T-helper 17 cell (primary cell): ENCODE results near the gene SIN3B. TPM values are rescaled to one million over a fixed set of nuclear protein-coding genes. Genes with fewer than 3 reads are reported as not detected.

Experiments used
- ATAC-seq: fragments of 150-1000 bp; cut with Tn5 transposase; 2 replicates; pipeline ENCODE4 v1.10.0; 2021; ENCODE audit warnings: mild to moderate bottlenecking, moderate library complexity
- DNase-seq, 3 donors: peaks; one replicate each; pipeline versions ENCODE4 v3.0.0 to v3.0.0-alpha.2; 2020 to 2021
- H3K9me3 ChIP-seq: one replicate; pipeline ENCODE4 v1.7.0; 2013; ENCODE audit warnings: low read length, mild to moderate bottlenecking; ENCODE audit not compliant: control insufficient read depth, poor library complexity, severe bottlenecking
- H3K27ac Mint-ChIP-seq: one replicate; pipeline ENCODE4 v1.8.0; 2022; ENCODE audit warnings: mild to moderate bottlenecking, moderate library complexity, mixed read lengths
- H3K27me3 Mint-ChIP-seq: one replicate; pipeline ENCODE4 v1.8.0; 2022; ENCODE audit warnings: mixed read lengths
- H3K36me3 Mint-ChIP-seq: one replicate; pipeline ENCODE4 v1.8.0; 2022; ENCODE audit warnings: low read depth, mixed read lengths
- H3K4me1 Mint-ChIP-seq: one replicate; pipeline ENCODE4 v1.8.0; 2022; ENCODE audit warnings: mild to moderate bottlenecking, mixed read lengths
- H3K4me3 Mint-ChIP-seq: one replicate; pipeline ENCODE4 v1.8.0; 2022; ENCODE audit warnings: mild to moderate bottlenecking, moderate library complexity, mixed read lengths
- total RNA-seq, 4 donors: library from RNA in 2 of 4; stranded (reverse) in 2 of 4; gene quantifications; one replicate each; pipeline ENCODE4 v1.2.3 and lab custom pipeline; 2022 to 2026

The SIN3B gene
- total RNA-seq, 2 donors from 2014 or later, result 61.1 to 69.4 TPM

DNA sequence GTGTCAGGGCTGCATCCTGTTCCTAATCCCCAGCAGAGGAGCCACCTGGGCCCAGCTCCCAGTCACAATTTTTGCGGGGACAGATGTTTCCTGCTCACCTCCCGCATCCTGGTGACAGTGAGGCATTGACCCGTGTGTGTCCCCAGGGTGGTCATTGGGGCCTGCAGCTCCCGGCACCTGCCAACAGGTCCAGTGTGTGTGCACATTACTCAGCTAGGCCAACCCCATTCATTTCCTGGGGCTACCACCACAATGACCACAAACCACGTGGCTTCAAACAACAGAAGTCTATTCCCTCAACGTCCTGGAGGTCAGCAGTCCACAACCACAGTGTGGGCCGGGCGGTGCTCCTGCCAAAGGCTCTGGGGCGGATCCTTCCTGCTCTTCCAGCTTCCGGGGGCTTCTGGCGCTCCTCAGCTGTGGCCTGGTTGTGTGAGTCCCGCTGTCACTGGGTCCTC, 47.7 kb downstream of the SIN3B start:
- peaks cover 3% of the 10 kb centered on the region for H3K4me1 Mint-ChIP-seq
- H3K27me3 Mint-ChIP-seq, result no peaks in the 10 kb centered on the region
- peaks cover 8% of the 10 kb centered on the region for H3K36me3 Mint-ChIP-seq

DNA sequence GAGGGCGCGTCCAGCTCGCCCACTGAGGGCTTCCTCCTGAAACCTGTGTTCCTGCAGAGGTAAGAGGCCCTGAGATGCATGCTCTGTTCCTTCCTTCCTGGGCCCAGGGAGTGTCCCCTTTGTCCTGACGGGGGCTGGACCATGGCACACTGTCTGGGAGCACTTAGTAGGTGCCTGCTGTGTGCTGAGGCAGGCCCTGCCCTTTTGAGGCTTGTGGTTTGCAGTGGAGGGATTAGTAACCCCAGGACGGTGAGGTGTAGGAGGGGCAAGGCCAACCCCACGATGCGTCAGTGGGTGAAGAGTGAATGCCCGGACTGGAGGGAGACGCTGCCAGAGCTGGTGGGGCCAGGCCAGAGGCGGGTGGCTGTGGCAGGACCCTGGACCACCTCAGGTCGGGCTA, 48.4 kb downstream of the SIN3B start:
- DNase-seq (no peak), ATAC-seq (no peak)
- Mint-ChIP-seq H3K27me3 (no peaks in the 10 kb centered on the region), H3K4me1 (peaks cover 3% of the 10 kb centered on the region), H3K4me3 (no peak overlapping the region), H3K27ac (no peak overlapping the region), H3K36me3 (peaks cover 8% of the 10 kb centered on the region)
- H3K9me3 ChIP-seq, result peaks cover 6% of the 10 kb centered on the region

More for the DNA sequence above, 47.7 kb downstream of the SIN3B start:
- ATAC-seq, result no peak
- no peak overlapping the region for H3K27ac Mint-ChIP-seq
- DNase-seq, result no peak
- H3K4me3 Mint-ChIP-seq, result no peak overlapping the region
- peaks cover 6% of the 10 kb centered on the region for H3K9me3 ChIP-seq

DNA sequence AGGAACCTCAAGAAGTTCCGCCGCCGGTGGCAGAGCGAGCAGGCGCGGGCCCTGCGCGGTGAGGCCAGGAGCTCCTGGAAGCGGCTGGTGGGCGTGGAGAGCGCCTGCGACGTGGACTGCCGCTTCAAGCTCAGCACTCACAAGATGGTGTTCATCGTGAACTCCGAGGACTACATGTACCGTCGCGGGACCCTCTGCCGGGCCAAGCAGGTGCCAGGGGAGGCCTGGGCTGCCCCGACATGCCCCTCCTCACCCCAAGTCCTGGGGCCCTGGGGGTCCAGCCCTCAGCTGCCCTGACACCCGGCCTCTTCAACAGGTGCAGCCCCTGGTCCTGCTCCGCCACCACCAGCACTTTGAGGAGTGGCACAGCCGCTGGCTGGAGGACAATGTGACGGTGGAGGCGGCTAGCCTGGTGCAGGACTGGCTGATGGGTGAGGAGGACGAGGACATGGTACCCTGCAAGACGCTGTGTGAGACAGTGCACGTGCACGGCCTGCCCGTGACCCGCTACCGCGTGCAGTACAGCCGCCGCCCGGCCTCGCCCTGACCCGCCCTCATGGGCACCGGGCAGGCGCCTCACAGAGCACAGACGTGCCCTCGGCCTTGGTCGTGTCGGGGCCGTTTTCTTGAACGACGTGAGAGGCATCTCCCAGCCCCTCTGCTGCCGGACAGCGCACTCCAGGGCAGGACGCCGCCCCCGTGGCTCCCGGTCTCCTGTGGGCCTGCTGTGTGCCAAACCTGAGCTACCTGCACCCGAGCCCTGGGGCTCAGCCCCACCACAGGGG, 49.2 kb downstream of the SIN3B start:
- H3K4me1 Mint-ChIP-seq, result peaks cover 3% of the 10 kb centered on the region
- no peak overlapping the region for H3K4me3 Mint-ChIP-seq
- DNase-seq (no peak), ATAC-seq (no peak)
- peaks cover 6% of the 10 kb centered on the region for H3K9me3 ChIP-seq
- peaks cover 8% of the 10 kb centered on the region for H3K36me3 Mint-ChIP-seq
- no peaks in the 10 kb centered on the region for H3K27me3 Mint-ChIP-seq
- H3K27ac Mint-ChIP-seq, result no peak overlapping the region

DNA sequence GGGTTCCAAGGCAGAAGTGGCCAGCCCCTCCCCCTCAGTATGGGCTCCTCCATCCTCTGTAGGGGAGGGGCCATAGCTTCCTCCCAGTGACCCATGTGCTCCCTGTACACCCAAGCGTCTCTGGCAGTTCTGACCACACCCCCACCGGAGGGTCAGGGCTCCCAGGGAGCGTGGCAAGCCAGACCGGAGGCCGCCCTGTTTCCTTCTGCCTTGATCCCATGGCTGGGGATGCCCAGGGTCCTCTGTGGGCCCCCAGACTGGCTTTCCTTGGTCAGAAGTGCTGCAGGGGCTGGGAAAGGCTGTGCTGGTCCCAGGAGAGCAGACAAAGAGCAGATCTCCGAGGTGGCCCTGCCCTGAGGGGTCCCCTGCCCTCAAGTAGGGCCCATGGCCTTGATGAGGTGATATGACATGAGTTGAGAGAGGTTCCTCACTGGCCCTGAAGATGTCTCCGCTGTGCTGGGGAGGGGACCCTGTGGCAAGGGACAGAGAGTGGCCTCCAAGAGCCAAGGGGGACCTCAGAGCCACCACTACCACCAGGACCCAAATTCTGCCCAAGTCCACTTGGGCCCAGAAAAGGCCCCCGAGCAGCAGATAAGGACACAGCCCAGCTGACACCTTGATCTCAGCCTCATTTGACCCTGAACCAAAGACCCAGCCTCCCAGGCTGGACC, 51.8 kb downstream of the SIN3B start:
- Mint-ChIP-seq H3K4me1 (peaks cover 3% of the 10 kb centered on the region), H3K27me3 (no peaks in the 10 kb centered on the region), H3K27ac (no peak overlapping the region), H3K36me3 (peaks cover 4% of the 10 kb centered on the region), H3K4me3 (no peak overlapping the region)
- peaks cover 6% of the 10 kb centered on the region for H3K9me3 ChIP-seq
- ATAC-seq (no peak), DNase-seq (no peak)

DNA sequence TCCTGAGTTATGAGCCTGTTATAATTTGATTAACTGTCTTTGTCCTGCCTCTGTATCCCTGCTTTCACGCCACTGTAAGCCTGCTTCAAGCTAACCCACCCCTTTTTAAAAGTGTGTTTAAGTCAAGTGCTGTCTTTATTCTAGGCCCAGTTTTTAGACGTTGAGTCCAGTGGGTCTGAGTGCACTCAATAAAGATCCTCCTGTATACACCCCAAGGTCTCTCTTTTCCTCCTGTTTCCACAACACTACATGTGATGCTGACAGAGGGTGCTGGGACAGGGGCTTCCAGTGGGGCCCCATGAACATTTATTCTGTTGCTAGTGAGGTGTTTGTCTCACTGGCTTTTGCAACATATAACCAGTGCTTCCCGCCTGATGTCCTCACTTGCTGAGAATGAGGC, 52.9 kb downstream of the SIN3B start:
- H3K27me3 Mint-ChIP-seq, result no peaks in the 10 kb centered on the region
- H3K4me1 Mint-ChIP-seq, result peaks cover 1% of the 10 kb centered on the region
- H3K36me3 Mint-ChIP-seq, result peaks cover 4% of the 10 kb centered on the region
- DNase-seq (no peak), ATAC-seq (no peak)
- peaks cover 6% of the 10 kb centered on the region for H3K9me3 ChIP-seq
- H3K4me3 Mint-ChIP-seq, result no peak overlapping the region
- H3K27ac Mint-ChIP-seq, result no peak overlapping the region

DNA sequence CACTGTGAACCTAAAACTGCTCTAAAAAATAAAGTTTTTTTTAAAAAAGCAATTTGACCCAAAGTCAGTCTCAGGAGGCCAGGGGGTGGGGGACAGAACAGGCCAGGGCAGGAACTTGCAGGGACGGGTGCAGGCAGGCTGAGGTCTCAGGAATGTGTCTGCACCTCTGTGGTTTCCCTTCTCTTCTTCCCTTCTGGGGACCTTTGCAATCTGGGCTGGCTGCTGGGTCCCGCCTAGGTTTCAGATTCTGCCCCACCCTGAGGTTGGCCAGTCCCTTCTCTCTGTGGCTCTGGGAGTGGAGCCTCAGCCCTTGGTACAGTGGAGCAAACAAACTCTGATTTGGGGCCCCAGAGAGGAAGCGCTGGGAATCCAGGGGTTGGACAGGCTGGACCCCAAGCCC, 54.3 kb downstream of the SIN3B start:
- H3K9me3 ChIP-seq, result peaks cover 6% of the 10 kb centered on the region
- H3K36me3 Mint-ChIP-seq, result peaks cover 4% of the 10 kb centered on the region
- H3K27me3 Mint-ChIP-seq, result no peaks in the 10 kb centered on the region
- ATAC-seq, result no peak
- no peak overlapping the region for H3K27ac Mint-ChIP-seq
- no peak overlapping the region for H3K4me3 Mint-ChIP-seq
- no peak for DNase-seq
- H3K4me1 Mint-ChIP-seq, result peaks cover 2% of the 10 kb centered on the region

DNA sequence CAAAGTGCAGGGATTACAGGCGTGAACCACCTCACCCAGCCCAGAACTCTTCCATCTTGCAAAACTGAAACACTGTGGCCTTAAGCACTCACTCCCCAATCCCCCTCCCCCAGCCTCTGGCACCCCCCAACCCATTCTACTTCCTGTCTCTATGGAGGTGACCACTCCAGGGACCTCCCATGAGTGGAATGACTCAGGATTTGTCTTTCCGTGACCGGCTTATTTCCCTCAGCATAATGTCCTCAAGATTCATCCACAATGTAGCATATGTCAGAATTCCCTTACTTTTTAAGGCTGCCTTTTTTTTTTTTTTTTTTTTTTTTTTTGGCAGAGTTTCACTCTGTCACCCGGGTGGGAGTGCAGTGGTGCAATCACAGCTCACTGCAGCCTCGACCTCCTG, 56.0 kb downstream of the SIN3B start:
- ATAC-seq, result no peak
- H3K4me1 Mint-ChIP-seq, result peaks cover 2% of the 10 kb centered on the region

DNA sequence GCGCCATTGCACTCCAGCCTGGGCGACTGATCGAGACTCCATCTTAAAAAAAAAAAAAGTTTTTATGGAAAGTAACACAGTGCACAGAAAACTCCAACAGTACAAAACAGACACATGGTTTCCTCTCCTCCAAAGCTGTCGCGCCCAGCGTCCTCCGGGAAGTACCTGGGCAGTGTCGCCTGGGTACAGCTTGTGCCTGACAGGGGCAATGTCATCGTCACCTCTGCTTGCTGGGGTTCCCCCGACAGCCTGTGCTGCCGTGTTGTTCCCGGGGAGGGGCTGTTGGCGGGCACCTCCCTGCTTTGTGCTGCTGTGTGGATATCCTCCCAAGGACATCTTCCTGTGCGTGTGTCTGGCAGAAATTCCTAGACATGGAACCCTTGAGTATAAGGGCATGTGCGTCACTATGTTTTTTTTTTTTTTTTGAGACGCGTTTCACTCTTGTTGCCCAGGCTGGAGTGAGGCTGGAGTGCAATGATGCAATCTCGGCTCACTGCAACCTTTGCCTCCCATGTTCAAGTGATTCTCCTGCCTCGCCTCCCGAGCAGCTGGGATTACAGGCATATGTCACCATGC, 57.2 kb downstream of the SIN3B start:
- peaks cover 2% of the 10 kb centered on the region for H3K4me1 Mint-ChIP-seq
- no peak overlapping the region for H3K4me3 Mint-ChIP-seq
- H3K27ac Mint-ChIP-seq, result no peak overlapping the region
- no peaks in the 10 kb centered on the region for H3K36me3 Mint-ChIP-seq
- H3K27me3 Mint-ChIP-seq, result no peaks in the 10 kb centered on the region
- ATAC-seq, result no peak
- H3K9me3 ChIP-seq, result peaks cover 2% of the 10 kb centered on the region
- DNase-seq, result no peak

More for the DNA sequence above, 56.0 kb downstream of the SIN3B start:
- no peak for DNase-seq
- Mint-ChIP-seq H3K4me3 (no peak overlapping the region), H3K36me3 (peaks cover 2% of the 10 kb centered on the region), H3K27ac (no peak overlapping the region), H3K27me3 (no peaks in the 10 kb centered on the region)
- H3K9me3 ChIP-seq, result peaks cover 6% of the 10 kb centered on the region

DNA sequence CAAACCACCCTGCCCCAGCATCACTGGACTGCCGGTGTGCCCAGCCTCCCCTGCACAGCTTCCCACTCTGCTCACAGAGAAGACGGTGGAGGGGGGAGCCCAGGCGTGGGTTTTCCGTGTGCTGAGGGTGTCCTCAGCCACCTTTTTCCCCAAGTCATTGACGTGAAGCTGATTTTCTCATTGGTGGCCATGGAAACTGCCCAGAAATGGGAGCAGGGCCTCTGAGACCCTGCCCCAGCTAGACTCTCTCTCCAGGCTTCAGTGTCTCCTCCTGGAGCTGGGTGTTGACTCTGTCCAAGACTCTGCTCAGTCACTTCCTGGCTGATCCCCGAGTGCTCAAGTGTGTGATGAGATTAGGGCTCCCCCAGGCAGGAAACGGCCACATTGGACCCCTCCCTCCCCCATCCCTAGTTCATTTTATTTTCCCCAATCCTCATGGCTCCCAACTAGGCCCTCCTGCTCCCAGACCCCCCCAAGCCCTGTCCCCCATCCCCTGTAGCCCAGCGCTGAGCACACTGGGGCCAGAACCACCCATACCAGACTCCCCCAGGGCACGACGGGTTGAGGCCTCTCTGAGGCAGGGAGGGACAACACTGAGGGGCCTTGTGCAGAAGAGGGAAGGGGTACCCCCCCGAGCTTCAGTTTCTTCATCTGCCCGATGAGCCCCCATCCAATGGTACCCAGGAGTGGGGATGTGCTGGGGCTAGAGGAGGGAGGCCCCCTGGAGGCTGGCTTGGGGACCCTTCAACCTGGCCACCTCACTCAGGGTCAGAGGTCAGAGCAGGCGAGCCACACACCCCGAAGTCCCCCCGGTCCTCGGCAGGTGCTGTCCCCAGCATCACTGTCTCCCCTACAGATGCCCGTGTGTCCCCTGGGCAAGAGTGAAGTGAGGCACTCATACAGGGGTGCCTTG, 58.4 kb downstream of the SIN3B start:
- DNase-seq (no peak), ATAC-seq (no peak)
- no peaks in the 10 kb centered on the region for H3K9me3 ChIP-seq
- no peak overlapping the region for H3K4me3 Mint-ChIP-seq
- H3K27ac Mint-ChIP-seq, result no peak overlapping the region
- H3K27me3 Mint-ChIP-seq, result no peaks in the 10 kb centered on the region
- peaks cover 2% of the 10 kb centered on the region for H3K4me1 Mint-ChIP-seq
- no peaks in the 10 kb centered on the region for H3K36me3 Mint-ChIP-seq

DNA sequence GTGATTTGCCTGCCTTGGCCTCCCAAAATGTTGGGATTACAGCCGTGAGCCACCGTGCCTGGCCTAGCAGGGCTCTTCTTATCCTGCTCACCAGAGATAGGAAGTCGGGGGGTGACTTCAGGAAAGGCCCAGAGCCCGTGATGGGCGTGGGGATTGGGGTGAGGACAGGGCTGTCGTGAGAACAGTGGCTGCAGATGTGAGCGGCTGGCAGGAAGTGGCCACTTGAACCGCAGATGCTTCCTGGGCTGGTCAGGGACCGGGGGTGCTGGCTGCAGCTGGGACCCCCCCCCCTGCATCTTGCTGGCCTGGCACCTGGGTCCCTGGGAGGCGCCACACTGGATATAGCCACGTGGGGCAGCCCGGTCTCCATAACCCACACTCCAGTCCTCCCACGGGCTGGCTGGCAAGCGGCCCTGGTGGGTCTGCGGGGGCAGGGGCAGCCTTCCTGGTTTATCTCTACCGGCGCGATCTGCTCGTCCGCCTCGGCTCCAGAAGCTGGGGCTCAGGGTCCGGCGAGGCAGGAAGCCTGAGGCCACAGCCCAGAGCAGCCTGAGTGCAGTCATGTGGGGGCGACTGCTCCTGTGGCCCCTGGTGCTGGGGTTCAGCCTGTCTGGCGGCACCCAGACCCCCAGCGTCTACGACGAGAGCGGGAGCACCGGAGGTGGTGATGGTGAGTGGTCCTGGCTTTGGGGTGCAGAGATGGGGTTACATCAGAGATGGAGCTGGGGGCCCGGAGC, 59.6 kb downstream of the SIN3B start, which contains the start of gene F2RL3:
TSS of gene F2RL3 (plus strand) at position 371 of the 737 bp plus-strand sequence. CDS start at position 562, 191 bp downstream.
- no peak for ATAC-seq
- Mint-ChIP-seq H3K27me3 (no peaks in the 10 kb centered on the region), H3K27ac (no peak within 1 kb of the TSS), H3K36me3 (no peaks in the 10 kb centered on the region), H3K4me3 (peak within 1 kb of the TSS; percentile 12), H3K4me1 (peaks cover 7% of the 10 kb centered on the region)
- no peak for DNase-seq
- H3K9me3 ChIP-seq, result no peaks in the 10 kb centered on the region

DNA sequence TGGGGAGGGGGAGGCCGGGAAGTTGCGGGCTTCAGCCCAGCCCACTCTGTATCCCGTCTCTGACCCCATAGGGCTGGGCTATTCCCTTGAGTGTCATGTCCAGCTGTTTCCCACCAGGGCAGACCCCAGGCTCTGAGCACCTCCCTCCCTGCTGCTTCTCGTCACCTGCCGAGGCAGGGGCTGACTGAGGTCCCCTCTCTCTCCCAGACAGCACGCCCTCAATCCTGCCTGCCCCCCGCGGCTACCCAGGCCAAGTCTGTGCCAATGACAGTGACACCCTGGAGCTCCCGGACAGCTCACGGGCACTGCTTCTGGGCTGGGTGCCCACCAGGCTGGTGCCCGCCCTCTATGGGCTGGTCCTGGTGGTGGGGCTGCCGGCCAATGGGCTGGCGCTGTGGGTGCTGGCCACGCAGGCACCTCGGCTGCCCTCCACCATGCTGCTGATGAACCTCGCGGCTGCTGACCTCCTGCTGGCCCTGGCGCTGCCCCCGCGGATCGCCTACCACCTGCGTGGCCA, 60.2 kb downstream of the SIN3B start:
- Mint-ChIP-seq H3K4me3 (no peak overlapping the region), H3K4me1 (peaks cover 7% of the 10 kb centered on the region), H3K27me3 (no peaks in the 10 kb centered on the region), H3K36me3 (no peaks in the 10 kb centered on the region), H3K27ac (no peak overlapping the region)
- DNase-seq (no peak), ATAC-seq (no peak)
- H3K9me3 ChIP-seq, result no peaks in the 10 kb centered on the region

DNA sequence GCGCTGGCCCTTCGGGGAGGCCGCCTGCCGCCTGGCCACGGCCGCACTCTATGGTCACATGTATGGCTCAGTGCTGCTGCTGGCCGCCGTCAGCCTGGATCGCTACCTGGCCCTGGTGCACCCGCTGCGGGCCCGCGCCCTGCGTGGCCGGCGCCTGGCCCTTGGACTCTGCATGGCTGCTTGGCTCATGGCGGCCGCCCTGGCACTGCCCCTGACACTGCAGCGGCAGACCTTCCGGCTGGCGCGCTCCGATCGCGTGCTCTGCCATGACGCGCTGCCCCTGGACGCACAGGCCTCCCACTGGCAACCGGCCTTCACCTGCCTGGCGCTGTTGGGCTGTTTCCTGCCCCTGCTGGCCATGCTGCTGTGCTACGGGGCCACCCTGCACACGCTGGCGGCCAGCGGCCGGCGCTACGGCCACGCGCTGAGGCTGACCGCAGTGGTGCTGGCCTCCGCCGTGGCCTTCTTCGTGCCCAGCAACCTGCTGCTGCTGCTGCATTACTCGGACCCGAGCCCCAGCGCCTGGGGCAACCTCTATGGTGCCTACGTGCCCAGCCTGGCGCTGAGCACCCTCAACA, 60.8 kb downstream of the SIN3B start:
- Mint-ChIP-seq H3K4me1 (peaks cover 7% of the 10 kb centered on the region), H3K4me3 (no peak overlapping the region), H3K27ac (no peak overlapping the region), H3K36me3 (no peaks in the 10 kb centered on the region), H3K27me3 (no peaks in the 10 kb centered on the region)
- H3K9me3 ChIP-seq, result no peaks in the 10 kb centered on the region
- ATAC-seq (no peak), DNase-seq (no peak)
